SH-SY5Y (cell line): ENCODE measurements around the gene SDHC.

Source experiments
- GATA2 ChIP-seq: IDR thresholded peaks from 2 replicates; pipeline ENCODE4 v1.6.1; 2011; ENCODE audit warnings: mild to moderate bottlenecking, low read depth, low read length
- GATA3 ChIP-seq: IDR thresholded peaks from 2 replicates; pipeline ENCODE4 v1.6.1; 2011; ENCODE audit warnings: low read depth, mild to moderate bottlenecking, low read length, moderate library complexity

- TF ChIP-seq GATA2 (no peak), GATA3 (no peak)
Observed at GRCh38 chr1:161273402-161273801, 40.8 kb upstream of the SDHC start.
